ENCODE data around the gene CWH43.
A peak's percentile ranks its signal among the peaks of the same experiment; 100 is the strongest.

CWH43 gene

DNA sequence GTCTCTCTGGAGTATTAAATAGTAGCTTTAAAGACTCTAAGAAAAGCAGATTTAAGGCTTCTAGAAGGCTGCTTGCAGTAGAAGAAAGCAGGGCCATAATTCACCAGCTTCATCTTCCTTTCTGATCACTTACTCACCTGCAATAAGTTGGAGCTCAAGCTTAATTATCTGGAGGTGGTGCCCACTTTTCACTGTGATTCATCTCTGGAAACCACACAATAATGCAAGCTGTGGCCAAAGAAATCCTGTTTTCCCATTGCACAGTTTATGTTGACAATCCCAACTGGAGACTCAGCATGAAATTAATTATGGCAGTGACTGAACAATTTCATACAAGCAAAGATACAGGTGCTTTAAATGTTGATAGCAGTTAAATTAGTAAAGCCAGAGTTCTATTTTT, 14.7 kb downstream of the CWH43 start:
- H3K27me3 ChIP-seq: no peaks in the 10 kb centered on the region; the same call in 1 of the 2 replicates
- DNase-seq: no peak
- TF ChIP-seq, protein P1, sequence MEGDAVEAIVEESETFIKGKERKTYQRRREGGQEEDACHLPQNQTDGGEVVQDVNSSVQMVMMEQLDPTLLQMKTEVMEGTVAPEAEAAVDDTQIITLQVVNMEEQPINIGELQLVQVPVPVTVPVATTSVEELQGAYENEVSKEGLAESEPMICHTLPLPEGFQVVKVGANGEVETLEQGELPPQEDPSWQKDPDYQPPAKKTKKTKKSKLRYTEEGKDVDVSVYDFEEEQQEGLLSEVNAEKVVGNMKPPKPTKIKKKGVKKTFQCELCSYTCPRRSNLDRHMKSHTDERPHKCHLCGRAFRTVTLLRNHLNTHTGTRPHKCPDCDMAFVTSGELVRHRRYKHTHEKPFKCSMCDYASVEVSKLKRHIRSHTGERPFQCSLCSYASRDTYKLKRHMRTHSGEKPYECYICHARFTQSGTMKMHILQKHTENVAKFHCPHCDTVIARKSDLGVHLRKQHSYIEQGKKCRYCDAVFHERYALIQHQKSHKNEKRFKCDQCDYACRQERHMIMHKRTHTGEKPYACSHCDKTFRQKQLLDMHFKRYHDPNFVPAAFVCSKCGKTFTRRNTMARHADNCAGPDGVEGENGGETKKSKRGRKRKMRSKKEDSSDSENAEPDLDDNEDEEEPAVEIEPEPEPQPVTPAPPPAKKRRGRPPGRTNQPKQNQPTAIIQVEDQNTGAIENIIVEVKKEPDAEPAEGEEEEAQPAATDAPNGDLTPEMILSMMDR (IDR thresholded peaks at IDR 0.05; ENCODE audit: low read depth, low read length): no peak

DNA sequence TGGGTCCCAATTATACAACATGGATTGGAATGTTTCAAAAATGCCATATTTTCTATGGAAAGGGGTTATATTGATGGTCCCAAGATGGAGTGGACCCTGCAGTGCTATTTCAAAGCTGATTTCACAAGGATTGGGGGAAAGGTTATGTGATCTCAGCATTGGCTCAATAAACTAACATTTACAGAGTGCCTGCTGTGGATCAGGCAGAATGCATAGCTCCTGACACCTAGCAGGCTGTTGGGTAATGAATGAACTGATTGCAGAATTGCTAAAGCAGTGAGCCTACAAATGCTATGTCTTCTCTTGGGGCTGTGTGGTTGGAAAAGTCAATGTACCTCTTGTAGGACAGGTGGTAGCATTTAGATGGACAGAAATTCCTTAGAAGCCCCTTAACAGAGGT, 16.9 kb downstream of the CWH43 start:
- Histone ChIP-seq H3K9me3 (no peaks in the 10 kb centered on the region), H3K4me3 (ENCODE audit: low read depth, low read length) (no peak overlapping the region), H3K36me3 (no peaks in the 10 kb centered on the region), H3K4me1 (no peaks in the 10 kb centered on the region), H3K27me3 (no peaks in the 10 kb centered on the region; the same call in 1 of the 2 replicates)
- DNase-seq: no peak
- TF ChIP-seq, protein P1 (IDR thresholded peaks at IDR 0.05; ENCODE audit: low read depth, low read length): no peak

More for the DNA sequence above, 14.7 kb downstream of the CWH43 start:
- Histone ChIP-seq H3K9me3 (no peaks in the 10 kb centered on the region), H3K4me3 (ENCODE audit: low read depth, low read length) (no peak overlapping the region), H3K36me3 (no peaks in the 10 kb centered on the region), H3K4me1 (no peaks in the 10 kb centered on the region)

DNA sequence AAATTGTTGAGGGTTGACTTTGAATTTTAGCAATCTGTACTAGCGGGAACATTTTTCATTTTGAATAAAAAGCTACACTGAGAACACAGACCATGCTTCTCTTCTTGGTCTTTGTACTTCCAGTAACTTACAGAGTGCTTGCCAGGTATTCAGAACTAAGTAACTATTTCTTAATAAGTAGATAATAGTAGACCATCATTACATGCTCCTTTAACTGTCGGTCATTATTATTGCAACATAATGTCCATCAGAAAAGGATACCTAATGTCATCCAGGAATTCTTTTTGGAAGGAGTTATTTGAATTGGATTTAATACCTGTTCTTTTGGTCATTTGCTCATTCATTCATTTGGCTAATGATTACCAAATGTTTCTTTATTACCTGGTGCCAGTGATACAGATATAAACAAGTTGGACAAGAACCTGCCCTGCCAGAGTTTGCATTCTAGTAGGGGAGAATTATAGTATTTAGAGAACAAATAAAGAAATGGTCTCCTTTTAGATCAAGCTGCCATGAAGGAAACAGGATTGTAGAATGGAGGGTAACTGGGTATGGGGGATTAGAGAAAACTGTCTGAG, 32.7 kb downstream of the CWH43 start:
- no peaks in the 10 kb centered on the region for H3K4me1 ChIP-seq
- H3K4me3 ChIP-seq (ENCODE audit: low read depth, low read length): no peak overlapping the region
- H3K36me3 ChIP-seq: no peaks in the 10 kb centered on the region
- no peak for DNase-seq
- TF ChIP-seq, protein P1 (IDR thresholded peaks at IDR 0.05; ENCODE audit: low read depth, low read length): no peak
- no peaks in the 10 kb centered on the region for H3K27me3 ChIP-seq
- no peaks in the 10 kb centered on the region for H3K9me3 ChIP-seq

DNA sequence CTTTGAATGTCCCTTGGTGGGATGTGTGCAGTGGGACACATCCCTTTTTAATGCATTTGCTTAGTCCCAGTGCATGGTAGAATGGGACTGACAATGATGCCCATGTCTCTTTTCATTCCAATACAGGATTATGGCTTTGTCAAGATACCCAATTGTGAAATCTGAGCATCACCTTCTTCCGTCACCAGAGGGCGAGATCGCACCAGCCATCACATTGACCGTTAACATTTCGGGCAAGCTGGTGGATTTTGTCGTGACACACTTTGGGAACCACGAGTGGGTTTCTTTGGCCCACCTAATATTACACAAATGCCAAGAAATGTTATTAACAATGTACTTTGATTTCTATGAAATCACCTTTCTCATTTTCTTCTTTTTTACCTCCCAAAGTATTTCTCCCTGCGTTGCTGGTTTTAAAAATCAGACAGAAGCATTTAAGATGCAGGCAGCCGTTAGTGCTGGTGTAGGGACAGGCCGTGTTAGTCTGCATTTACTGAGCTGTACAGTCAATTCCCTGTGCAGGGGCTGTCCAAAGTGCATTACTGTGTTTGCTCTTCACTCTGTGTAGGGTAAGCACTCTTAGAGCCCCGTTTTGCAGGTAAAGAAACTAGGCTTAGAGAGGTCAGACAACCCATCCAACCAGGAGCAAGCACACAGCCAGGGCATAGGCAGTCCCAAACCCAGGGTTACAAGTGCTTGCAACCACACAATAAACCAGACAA, 46.5 kb downstream of the CWH43 start:
- no peak overlapping the region for H3K4me3 ChIP-seq (ENCODE audit: low read depth, low read length)
- no peaks in the 10 kb centered on the region for H3K9me3 ChIP-seq
- TF ChIP-seq, protein P1 (IDR thresholded peaks at IDR 0.05; ENCODE audit: low read depth, low read length): peak; percentile 79
- H3K27me3 ChIP-seq: no peaks in the 10 kb centered on the region
- no peaks in the 10 kb centered on the region for H3K36me3 ChIP-seq
- no peaks in the 10 kb centered on the region for H3K4me1 ChIP-seq
- DNase-seq: peak; percentile 33

DNA sequence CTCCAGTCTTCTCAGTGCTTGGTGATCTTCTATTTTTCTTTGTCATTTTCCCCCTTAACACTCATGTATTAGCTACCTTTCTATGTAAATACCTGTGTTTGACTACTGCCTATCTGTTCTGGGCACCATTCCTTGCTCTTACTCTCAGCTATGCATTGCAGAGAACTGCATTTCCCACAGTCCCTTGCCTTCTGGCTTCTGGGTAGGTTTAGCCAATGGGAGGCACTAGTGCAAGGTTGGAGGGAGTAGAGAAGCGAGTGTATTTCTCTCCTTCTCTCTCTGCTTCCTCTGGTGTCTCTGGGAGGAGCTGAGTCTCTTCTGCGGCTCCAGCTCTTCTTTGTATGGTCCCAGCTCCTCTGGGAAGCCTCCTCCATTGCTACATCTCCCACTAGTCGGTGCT, 50.5 kb downstream of the CWH43 start:
- no peaks in the 10 kb centered on the region for H3K27me3 ChIP-seq
- no peaks in the 10 kb centered on the region for H3K36me3 ChIP-seq
- no peak overlapping the region for H3K4me3 ChIP-seq (ENCODE audit: low read depth, low read length)
- no peaks in the 10 kb centered on the region for H3K4me1 ChIP-seq
- TF ChIP-seq, protein P1 (IDR thresholded peaks at IDR 0.05; ENCODE audit: low read depth, low read length): no peak
- no peak for DNase-seq
- H3K9me3 ChIP-seq: no peaks in the 10 kb centered on the region

DNA sequence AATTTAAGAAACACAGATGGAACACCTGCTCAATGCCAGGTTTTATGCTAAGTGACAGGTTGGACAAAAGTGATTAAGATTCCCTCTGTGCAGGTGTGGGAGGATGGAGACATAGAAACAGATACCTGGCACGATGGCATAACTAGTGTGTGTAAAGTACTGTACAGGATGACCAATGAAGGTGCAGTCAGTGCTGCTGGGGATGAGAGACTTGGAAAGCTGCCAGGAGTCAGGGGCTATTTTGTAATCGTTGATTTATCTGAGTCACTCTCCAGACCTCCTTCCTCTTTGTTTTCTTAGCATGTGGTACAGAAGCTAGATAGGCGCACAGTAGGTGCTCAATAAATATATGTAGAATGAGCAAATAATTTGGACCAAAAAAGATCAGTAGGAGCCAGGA, 58.2 kb downstream of the CWH43 start:
- no peaks in the 10 kb centered on the region for H3K36me3 ChIP-seq
- no peaks in the 10 kb centered on the region for H3K27me3 ChIP-seq
- H3K4me3 ChIP-seq (ENCODE audit: low read depth, low read length): no peak overlapping the region
- H3K4me1 ChIP-seq: no peaks in the 10 kb centered on the region
- no peaks in the 10 kb centered on the region for H3K9me3 ChIP-seq
- DNase-seq: no peak
- TF ChIP-seq, protein P1 (IDR thresholded peaks at IDR 0.05; ENCODE audit: low read depth, low read length): no peak
